GM18519 (cell line): ENCODE measurements around the gene SNX30.

Source experiments
- ATAC-seq: cut with Tn5 transposase; IDR thresholded peaks from one replicate; pipeline ENCODE4 v1.9.1; 2021; ENCODE audit warnings: mild to moderate bottlenecking, moderate library complexity; ENCODE audit not compliant: unreplicated experiment, low FRiP score

SNX30 gene

DNA sequence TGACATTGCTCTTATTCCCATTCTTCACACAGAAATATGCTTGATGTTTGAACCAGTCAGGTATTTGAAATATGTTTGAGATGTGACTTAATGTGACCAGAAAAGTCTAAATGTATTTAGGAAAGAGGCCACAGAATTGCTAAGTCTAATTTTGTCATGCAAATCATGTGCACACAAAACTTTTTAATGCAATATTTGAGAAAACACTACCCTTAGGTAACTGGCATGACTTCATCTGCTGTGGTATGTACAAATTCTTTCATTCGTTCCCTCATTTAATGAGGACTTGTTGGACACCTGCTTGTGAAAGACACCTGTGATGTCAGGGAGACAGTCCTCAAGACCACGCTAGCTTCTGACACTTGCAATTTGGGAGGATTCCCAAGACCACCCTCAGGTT, 161.2 kb downstream of the SNX30 start:
- no peak for ATAC-seq

- no peak for ATAC-seq
Observed at GRCh38 chr9:112912636-112913035, 162.1 kb downstream of the SNX30 start.

DNA sequence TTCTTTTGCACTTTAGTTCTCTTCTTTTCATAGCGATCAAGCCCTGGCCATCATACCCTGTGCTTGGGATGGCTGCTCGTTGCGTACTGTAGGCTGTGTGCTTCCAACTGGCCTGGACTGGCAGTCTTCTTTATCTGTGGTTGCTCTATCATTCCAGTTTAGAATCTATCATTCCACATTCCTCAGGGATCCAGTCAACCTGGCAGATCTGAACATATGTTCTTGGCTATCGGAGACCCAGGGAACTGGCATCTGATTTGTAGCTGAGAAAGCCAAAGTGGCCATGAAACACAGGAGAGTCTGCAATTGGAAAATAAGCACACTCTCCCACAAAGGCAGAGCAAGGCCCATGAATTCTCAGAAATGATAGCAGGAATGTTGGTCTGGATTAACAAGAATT, 162.8 kb downstream of the SNX30 start:
- no peak for ATAC-seq

- ATAC-seq, result no peak
Observed at GRCh38 chr9:112914524-112914923, 164.0 kb downstream of the SNX30 start.

DNA sequence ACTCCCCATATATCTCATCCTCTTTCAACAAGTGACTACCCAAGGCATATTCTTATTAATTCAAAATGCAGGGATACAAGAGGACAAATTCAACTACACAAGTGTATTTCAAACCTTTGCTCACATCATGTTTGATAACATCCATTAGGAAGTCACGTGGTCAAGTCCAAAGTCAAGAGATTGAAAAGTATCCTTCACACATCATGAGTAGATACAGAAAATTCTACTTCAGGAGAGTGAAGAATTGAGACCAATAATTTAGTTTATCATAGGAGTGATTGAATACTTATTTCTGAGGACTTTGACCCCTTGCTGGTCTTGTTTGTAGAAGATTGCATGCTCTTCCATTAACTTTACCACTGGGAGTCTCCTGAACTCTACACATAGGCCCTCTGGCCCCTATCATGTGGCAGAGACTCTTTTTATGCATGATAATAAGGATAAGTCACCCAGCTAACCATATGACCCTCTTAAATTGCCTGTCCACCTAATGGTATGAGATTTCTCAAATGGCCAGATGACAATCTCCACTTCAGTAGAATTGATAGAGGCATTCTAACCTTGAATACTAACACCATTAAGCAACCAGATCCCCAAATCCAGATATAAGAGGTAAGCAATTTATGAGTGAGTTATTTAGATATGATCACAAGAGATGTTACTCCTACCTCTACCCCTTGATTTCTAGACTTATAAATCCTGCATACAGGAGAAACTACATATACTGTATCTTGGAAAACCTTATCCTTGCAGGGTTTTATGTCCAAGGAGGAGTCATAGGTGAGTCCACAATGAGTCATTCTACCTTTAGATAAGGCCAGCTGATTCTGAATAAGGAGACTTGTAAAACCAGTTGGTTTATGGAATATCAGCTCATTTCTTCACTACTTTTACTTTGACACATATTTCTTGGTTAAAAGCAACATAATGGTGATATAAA, 166.8 kb downstream of the SNX30 start:
- no peak for ATAC-seq

- ATAC-seq, result no peak
Observed at GRCh38 chr9:112917987-112918362, 167.4 kb downstream of the SNX30 start.

DNA sequence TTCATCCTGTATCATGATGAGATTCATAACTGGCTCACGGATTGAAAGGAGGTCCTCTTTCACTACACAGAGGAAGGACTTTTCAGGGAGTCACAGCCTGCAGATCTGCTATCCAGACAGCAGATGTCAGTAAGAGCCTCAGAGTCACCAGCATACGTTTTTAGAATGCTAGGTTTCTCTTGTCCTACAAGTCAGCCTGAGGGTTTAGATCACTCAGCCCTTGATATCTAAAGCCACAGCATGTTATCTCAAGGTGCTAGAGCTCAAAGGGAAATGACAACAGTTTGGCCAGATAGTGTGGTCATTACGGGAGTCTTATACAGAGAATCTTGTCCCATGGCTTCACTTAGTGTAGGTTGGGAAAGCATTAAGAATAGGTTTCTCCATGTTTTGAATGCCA, 171.0 kb downstream of the SNX30 start:
- ATAC-seq, result no peak
